HepG2 (cell line): ENCODE results near the gene SRSF11. TPM values are rescaled to one million over a fixed set of nuclear protein-coding genes. Genes with fewer than 3 reads are reported as not detected.

Source experiments
- ARNTL ChIP-seq: sonication (generic); formaldehyde crosslinking; IDR thresholded peaks from 2 replicates; pipeline ENCODE4 v1.4.0; 2020; ENCODE audit warnings: mild to moderate bottlenecking, missing genetic modification reagents
- CHD2 ChIP-seq: IDR thresholded peaks from 2 replicates; pipeline ENCODE4 v1.6.1; 2011; ENCODE audit warnings: low read depth, low read length, improper control_type of control experiment
- EP300 ChIP-seq, 3 experiments: sonication (generic) in 1 of 3; formaldehyde crosslinking in 1 of 3; IDR thresholded peaks; 2 replicates each; pipeline versions ENCODE4 v1.5.1 to v1.6.1; 2011 to 2020; ENCODE audit warnings: low read depth in 2 of 3, low read length in 2 of 3, borderline replicate concordance in 1 of 3, improper control_type of control experiment in 1 of 3, mild to moderate bottlenecking in 1 of 3, missing genetic modification reagents in 1 of 3, moderate library complexity in 1 of 3
- FOSL2 ChIP-seq: sonication (generic); formaldehyde crosslinking; IDR thresholded peaks from 2 replicates; pipeline ENCODE4 v1.4.0; 2020; ENCODE audit warnings: missing genetic modification reagents
- HOXA5 ChIP-seq: sonication (generic); formaldehyde crosslinking; IDR thresholded peaks from 2 replicates; pipeline ENCODE4 v1.4.0; 2020; ENCODE audit warnings: missing genetic modification reagents
- KDM4B ChIP-seq: sonication (generic); formaldehyde crosslinking; IDR thresholded peaks from 2 replicates; pipeline ENCODE4 v1.4.0; 2020; ENCODE audit warnings: missing genetic modification reagents
- ZNF441 ChIP-seq: sonication (generic); formaldehyde crosslinking; IDR thresholded peaks from 2 replicates; pipeline ENCODE4 v1.7.0; 2021; ENCODE audit warnings: missing genetic modification reagents, borderline replicate concordance
- ZNF556 ChIP-seq: sonication (generic); formaldehyde crosslinking; IDR thresholded peaks from 2 replicates; pipeline ENCODE4 v1.4.0; 2020; ENCODE audit warnings: mild to moderate bottlenecking, missing genetic modification reagents, borderline replicate concordance
- ZNF569 ChIP-seq: sonication (generic); formaldehyde crosslinking; IDR thresholded peaks from 2 replicates; pipeline ENCODE4 v1.5.0; 2020; ENCODE audit warnings: mild to moderate bottlenecking, missing genetic modification reagents, moderate library complexity, borderline replicate concordance
- ZNF614 ChIP-seq: IDR thresholded peaks from 2 replicates; pipeline ENCODE4 v1.6.1; 2018; ENCODE audit warnings: missing biosample characterization, missing genetic modification reagents, inconsistent platforms, borderline replicate concordance
- ZNF615 ChIP-seq: sonication (generic); formaldehyde crosslinking; IDR thresholded peaks from 2 replicates; pipeline ENCODE4 v1.5.0; 2020; ENCODE audit warnings: mild to moderate bottlenecking, missing genetic modification reagents, borderline replicate concordance
- polyA plus RNA-seq, 8 experiments: library from polyadenylated mRNA; depleted of rRNA in 3 of 8; stranded (reverse) in 7 of 8; unstranded in 1 of 8; fragments of >200 nt; fragmentation: Illumina TruSeq in 4 of 8; extraction: Trizol in 4 of 8; gene quantifications; 2 replicates each; pipeline versions ENCODE4 v1.2.1 to v1.2.3, GENCODE V29; 2011 to 2016; ENCODE audit warnings: low read depth in 4 of 8, missing spikeins in 1 of 8, mixed read lengths in 1 of 8; ENCODE audit not compliant: insufficient read depth in 1 of 8
- total RNA-seq, 5 experiments: library from RNA; depleted of rRNA; stranded (reverse); fragments of >200 nt; fragmentation: Illumina TruSeq; extraction: Trizol; gene quantifications; 2 replicates each; pipeline ENCODE4 v1.2.3, GENCODE V29; 2016; ENCODE audit warnings: low read depth in 1 of 5
- TF ChIP-seq, protein P1 (sequence below): sonication (generic); formaldehyde crosslinking; IDR thresholded peaks from 2 replicates; pipeline ENCODE4 v1.8.0; 2022; ENCODE audit warnings: mild to moderate bottlenecking, missing genetic modification reagents, borderline replicate concordance
- TF ChIP-seq, protein P2 (sequence below): sonication (generic); formaldehyde crosslinking; IDR thresholded peaks from 2 replicates; pipeline ENCODE4 v1.4.0; 2020; ENCODE audit warnings: missing genetic modification reagents, low read depth, mild to moderate bottlenecking, borderline replicate concordance
- TF ChIP-seq, protein P3 (sequence below): sonication (generic); formaldehyde crosslinking; IDR thresholded peaks from 2 replicates; pipeline ENCODE4 v1.4.0; 2020; ENCODE audit warnings: missing genetic modification reagents
- TF ChIP-seq, protein P4 (sequence below): sonication (generic); formaldehyde crosslinking; IDR thresholded peaks from 2 replicates; pipeline ENCODE4 v1.5.1; 2020; ENCODE audit warnings: missing genetic modification reagents, mild to moderate bottlenecking, borderline replicate concordance

SRSF11 gene
- total and polyA plus RNA-seq, 2 of the 13 experiments (the other 11 are each of a cell fraction or from before 2014, with no cell fraction given): 118 to 381 TPM

DNA sequence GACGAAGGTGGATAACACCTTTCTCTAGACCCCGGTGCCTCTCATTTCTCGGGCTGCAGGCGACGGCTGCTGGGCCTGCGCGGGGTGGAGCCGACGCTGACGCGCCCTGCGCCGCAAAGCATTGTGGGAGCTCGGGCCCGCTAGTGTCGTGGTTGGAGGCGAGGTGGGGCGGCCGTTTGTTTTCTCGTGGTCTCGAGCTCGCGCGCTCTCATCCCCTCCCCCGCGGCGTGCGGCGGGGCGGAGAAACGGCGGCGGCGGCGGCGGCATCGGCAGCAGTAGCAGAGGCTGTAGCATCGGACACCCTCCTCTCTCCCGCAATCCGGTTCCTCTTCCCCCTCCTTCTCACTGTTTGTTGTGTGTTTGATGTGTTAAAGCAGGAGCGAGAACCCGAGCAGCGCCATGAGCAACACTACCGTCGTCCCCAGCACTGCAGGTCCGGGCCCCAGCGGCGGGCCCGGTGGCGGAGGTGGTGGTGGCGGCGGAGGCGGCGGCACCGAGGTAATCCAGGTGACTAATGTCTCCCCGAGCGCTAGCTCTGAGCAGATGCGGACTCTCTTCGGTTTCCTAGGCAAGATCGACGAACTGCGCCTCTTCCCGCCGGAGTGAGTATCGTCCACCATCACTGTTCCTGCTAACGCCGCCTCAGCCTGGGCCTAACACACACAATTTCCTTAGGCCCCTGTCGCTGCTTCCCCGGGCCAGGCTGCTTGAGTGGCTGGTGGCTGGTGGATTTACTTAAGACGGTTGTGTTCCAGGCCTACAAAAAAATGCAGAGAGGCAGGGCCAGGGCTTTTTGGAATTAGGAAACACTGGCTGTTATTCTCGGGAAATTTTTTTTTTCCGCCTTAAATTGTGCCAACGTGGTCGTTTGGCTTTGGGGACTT lies at the start of gene SRSF11 (continued):
- TF ChIP-seq, protein P1, sequence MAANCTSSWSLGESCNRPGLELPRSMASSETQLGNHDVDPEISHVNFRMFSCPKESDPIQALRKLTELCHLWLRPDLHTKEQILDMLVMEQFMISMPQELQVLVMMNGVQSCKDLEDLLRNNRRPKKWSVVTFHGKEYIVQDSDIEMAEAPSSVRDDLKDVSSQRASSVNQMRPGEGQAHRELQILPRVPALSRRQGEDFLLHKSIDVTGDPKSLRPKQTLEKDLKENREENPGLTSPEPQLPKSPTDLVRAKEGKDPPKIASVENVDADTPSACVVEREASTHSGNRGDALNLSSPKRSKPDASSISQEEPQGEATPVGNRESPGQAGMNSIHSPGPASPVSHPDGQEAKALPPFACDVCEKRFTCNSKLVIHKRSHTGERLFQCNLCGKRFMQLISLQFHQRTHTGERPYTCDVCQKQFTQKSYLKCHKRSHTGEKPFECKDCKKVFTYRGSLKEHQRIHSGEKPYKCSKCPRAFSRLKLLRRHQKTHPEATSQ: peak; percentile 46; the same call in 1 of the 2 replicates
- TF ChIP-seq CHD2 (peak; percentile 75; the same call in 1 of the 2 replicates), ARNTL (CRISPR knock-in tag) (peak; percentile 65), ZNF556 (CRISPR knock-in tag) (peak; percentile 70; the same call in 1 of the 2 replicates), EP300 (IDR thresholded peaks at IDR 0.05; ENCODE audit: low read depth in 2 of 2, low read length in 2 of 2) (no peak), EP300 (CRISPR knock-in tag; IDR thresholded peaks at IDR 0.05; ENCODE audit: borderline replicate concordance) (no peak; the same call in 1 of the 2 replicates), ZNF614 (CRISPR knock-in tag) (peak; percentile 75; the same call in 1 of the 2 replicates), ZNF441 (CRISPR knock-in tag) (peak; percentile 76; the same call in 1 of the 2 replicates), KDM4B (CRISPR knock-in tag) (no peak), HOXA5 (CRISPR knock-in tag) (no peak; the same call in 1 of the 2 replicates), FOSL2 (CRISPR knock-in tag) (peak; percentile 41; the same call in 1 of the 2 replicates), ZNF615 (CRISPR knock-in tag) (0 out of 2 replicates have a peak, but pooled peaks have one; percentile 34), ZNF569 (CRISPR knock-in tag) (peak; percentile 66; the same call in 1 of the 2 replicates)
- TF ChIP-seq, protein P2, sequence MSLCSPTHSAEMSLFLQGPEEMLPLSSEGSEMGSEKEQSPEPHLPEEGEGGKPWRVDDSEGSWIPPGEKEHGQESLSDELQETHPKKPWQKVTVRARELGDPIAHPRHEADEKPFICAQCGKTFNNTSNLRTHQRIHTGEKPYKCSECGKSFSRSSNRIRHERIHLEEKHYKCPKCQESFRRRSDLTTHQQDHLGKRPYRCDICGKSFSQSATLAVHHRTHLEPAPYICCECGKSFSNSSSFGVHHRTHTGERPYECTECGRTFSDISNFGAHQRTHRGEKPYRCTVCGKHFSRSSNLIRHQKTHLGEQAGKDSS (CRISPR knock-in tag): peak; percentile 71; the same call in 1 of the 2 replicates
- TF ChIP-seq, protein P3, sequence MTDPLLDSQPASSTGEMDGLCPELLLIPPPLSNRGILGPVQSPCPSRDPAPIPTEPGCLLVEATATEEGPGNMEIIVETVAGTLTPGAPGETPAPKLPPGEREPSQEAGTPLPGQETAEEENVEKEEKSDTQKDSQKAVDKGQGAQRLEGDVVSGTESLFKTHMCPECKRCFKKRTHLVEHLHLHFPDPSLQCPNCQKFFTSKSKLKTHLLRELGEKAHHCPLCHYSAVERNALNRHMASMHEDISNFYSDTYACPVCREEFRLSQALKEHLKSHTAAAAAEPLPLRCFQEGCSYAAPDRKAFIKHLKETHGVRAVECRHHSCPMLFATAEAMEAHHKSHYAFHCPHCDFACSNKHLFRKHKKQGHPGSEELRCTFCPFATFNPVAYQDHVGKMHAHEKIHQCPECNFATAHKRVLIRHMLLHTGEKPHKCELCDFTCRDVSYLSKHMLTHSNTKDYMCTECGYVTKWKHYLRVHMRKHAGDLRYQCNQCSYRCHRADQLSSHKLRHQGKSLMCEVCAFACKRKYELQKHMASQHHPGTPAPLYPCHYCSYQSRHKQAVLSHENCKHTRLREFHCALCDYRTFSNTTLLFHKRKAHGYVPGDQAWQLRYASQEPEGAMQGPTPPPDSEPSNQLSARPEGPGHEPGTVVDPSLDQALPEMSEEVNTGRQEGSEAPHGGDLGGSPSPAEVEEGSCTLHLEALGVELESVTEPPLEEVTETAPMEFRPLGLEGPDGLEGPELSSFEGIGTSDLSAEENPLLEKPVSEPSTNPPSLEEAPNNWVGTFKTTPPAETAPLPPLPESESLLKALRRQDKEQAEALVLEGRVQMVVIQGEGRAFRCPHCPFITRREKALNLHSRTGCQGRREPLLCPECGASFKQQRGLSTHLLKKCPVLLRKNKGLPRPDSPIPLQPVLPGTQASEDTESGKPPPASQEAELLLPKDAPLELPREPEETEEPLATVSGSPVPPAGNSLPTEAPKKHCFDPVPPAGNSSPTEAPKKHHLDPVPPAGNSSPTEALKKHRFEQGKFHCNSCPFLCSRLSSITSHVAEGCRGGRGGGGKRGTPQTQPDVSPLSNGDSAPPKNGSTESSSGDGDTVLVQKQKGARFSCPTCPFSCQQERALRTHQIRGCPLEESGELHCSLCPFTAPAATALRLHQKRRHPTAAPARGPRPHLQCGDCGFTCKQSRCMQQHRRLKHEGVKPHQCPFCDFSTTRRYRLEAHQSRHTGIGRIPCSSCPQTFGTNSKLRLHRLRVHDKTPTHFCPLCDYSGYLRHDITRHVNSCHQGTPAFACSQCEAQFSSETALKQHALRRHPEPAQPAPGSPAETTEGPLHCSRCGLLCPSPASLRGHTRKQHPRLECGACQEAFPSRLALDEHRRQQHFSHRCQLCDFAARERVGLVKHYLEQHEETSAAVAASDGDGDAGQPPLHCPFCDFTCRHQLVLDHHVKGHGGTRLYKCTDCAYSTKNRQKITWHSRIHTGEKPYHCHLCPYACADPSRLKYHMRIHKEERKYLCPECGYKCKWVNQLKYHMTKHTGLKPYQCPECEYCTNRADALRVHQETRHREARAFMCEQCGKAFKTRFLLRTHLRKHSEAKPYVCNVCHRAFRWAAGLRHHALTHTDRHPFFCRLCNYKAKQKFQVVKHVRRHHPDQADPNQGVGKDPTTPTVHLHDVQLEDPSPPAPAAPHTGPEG (CRISPR knock-in tag): no peak
- TF ChIP-seq, protein P4, sequence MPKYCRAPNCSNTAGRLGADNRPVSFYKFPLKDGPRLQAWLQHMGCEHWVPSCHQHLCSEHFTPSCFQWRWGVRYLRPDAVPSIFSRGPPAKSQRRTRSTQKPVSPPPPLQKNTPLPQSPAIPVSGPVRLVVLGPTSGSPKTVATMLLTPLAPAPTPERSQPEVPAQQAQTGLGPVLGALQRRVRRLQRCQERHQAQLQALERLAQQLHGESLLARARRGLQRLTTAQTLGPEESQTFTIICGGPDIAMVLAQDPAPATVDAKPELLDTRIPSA (CRISPR knock-in tag): 0 out of 2 replicates have a peak, but pooled peaks have one; percentile 73
